ENCODE results near the gene TMEM212. TPM values are rescaled to one million over a fixed set of nuclear protein-coding genes. Genes with fewer than 3 reads are reported as not detected.

Gene TMEM212
- total and polyA plus RNA-seq, 2 of the 13 experiments (the other 11 are each of a cell fraction or from before 2014, with no cell fraction given), result not detected

GRCh38 chr3:171862392-171862791 is 19.2 kb downstream of the TMEM212 start:
- H3K4me2 ChIP-seq (ENCODE audit: low read depth, low read length), result no peak overlapping the region
- TF ChIP-seq MAFK (conservative IDR thresholded peaks at IDR 0.05 in 1 of 2, IDR thresholded peaks at IDR 0.05 in 1 of 2; ENCODE audit: low read length in 2 of 2) (peak in 1 of 2 experiments; percentile 46; a peak in 2 of 4 replicates), NR2F6 (IDR thresholded peaks at IDR 0.05) (no peak), NR2F6 (CRISPR knock-in tag; IDR thresholded peaks at IDR 0.05) (no peak), MAFF (IDR thresholded peaks at IDR 0.05; ENCODE audit: low read depth, low read length) (peak; percentile 7; the same call in 1 of the 2 replicates)
- H3K9me3 ChIP-seq (ENCODE audit: low read length), result no peaks in the 10 kb centered on the region
- FAIRE-seq (no peak), ATAC-seq (no peak), DNase-seq (ENCODE audit: low spot score) (no peak)
- intact Hi-C loops (cut with micrococcal nuclease; ENCODE audit: unreplicated experiment) (no loop called here), in situ Hi-C loops (cut with HindIII; ENCODE audit: extremely low pct_ligation_motif_present, low pct_unique_long_range_greater_than_20kb) (no loop called here)
- no peaks in the 10 kb centered on the region for H3K36me3 ChIP-seq (replicated peaks in 1 of 2; ENCODE audit: control insufficient read depth in 1 of 2, insufficient read depth in 2 of 2, low read length in 2 of 2)
- no peak overlapping the region for H3K27ac ChIP-seq (ENCODE audit: extremely low read length, insufficient read depth, low read length)
- H2AFZ ChIP-seq (ENCODE audit: low read length), result no peak overlapping the region
- peaks cover 19% of the 10 kb centered on the region for H3K4me1 ChIP-seq (ENCODE audit: insufficient read depth, low read length)
- H3K27me3 ChIP-seq (ENCODE audit: control insufficient read depth in 1 of 2, insufficient read depth in 2 of 2, low read length in 2 of 2), result no peaks in the 10 kb centered on the region
- 75% methylated on average over 2 of the region's 2 CpGs for WGBS (ENCODE audit: low lambda C conversion rate)
- BruUV-seq (replicated peaks), result no TSS peak
- H3K4me3 ChIP-seq (replicated peaks in 1 of 3; ENCODE audit: insufficient read depth in 1 of 3, low read depth in 2 of 3, low read length in 3 of 3), result no peak overlapping the region
- CTCF ChIA-PET (ENCODE audit: low intra/inter-chr PET ratio, low total read pairs), result no interaction called here
- no peaks in the 10 kb centered on the region for H3K79me2 ChIP-seq (ENCODE audit: insufficient read depth, low read length)
- no peaks in the 10 kb centered on the region for H4K20me1 ChIP-seq (ENCODE audit: insufficient read depth, low read length)
- H3K9ac ChIP-seq (ENCODE audit: insufficient read depth, low read depth, low read length), result no peak overlapping the region
- POLR2A ChIA-PET, result no interaction called here

DNA sequence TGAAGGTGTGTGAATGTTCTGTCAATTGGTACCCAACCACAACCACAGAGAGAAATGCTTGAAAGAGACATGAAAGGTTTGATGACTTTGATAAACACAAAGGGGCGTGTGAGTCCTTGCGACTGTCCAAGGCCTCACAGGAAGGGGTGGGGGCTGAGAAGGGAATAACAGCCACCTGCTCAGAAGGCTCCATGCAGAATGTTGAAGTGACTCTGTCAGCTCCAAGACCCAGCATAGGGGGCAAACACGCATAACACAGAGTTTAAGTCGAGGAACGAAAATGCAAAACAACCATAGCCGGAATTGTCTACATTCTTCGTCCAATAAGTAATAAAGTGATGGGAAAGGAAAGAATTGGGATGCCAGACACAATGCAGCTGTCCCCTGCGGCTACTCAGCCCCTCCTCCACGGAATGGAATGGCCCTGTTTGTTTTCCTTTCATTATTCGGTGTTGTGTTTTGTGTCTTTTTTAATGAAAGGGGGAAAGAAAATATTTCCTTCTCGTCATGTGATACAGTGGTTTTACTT is 19.9 kb downstream of the TMEM212 start:
- Histone ChIP-seq H3K27me3 (ENCODE audit: control insufficient read depth in 1 of 2, insufficient read depth in 2 of 2, low read length in 2 of 2) (no peaks in the 10 kb centered on the region), H3K4me1 (ENCODE audit: insufficient read depth, low read length) (peaks cover 19% of the 10 kb centered on the region), H3K36me3 (replicated peaks in 1 of 2; ENCODE audit: control insufficient read depth in 1 of 2, insufficient read depth in 2 of 2, low read length in 2 of 2) (no peaks in the 10 kb centered on the region), H3K27ac (ENCODE audit: extremely low read length, insufficient read depth, low read length) (no peak overlapping the region), H3K9me3 (ENCODE audit: low read length) (no peaks in the 10 kb centered on the region), H4K20me1 (ENCODE audit: insufficient read depth, low read length) (no peaks in the 10 kb centered on the region), H3K9ac (ENCODE audit: insufficient read depth, low read depth, low read length) (no peak overlapping the region), H3K4me3 (replicated peaks in 1 of 3; ENCODE audit: insufficient read depth in 1 of 3, low read depth in 2 of 3, low read length in 3 of 3) (no peak overlapping the region), H3K4me2 (ENCODE audit: low read depth, low read length) (no peak overlapping the region), H3K79me2 (ENCODE audit: insufficient read depth, low read length) (no peaks in the 10 kb centered on the region), H2AFZ (ENCODE audit: low read length) (no peak overlapping the region)
- 72% methylated on average over 11 of the region's 11 CpGs for WGBS (ENCODE audit: low lambda C conversion rate)
- ChIA-PET CTCF (ENCODE audit: low intra/inter-chr PET ratio, low total read pairs) (no interaction called here), POLR2A (no interaction called here)
- BruUV-seq (replicated peaks), result no TSS peak
- peak; percentile 60; the same call in 2 of the 3 replicates for ATAC-seq
- in situ Hi-C loops (cut with HindIII; ENCODE audit: extremely low pct_ligation_motif_present, low pct_unique_long_range_greater_than_20kb), result no loop called here
- DNase-seq (ENCODE audit: low spot score), result peak; percentile 58
- FAIRE-seq, result peak; percentile 66
- intact Hi-C loops (cut with micrococcal nuclease; ENCODE audit: unreplicated experiment), result no loop called here
- TF ChIP-seq, protein P1, sequence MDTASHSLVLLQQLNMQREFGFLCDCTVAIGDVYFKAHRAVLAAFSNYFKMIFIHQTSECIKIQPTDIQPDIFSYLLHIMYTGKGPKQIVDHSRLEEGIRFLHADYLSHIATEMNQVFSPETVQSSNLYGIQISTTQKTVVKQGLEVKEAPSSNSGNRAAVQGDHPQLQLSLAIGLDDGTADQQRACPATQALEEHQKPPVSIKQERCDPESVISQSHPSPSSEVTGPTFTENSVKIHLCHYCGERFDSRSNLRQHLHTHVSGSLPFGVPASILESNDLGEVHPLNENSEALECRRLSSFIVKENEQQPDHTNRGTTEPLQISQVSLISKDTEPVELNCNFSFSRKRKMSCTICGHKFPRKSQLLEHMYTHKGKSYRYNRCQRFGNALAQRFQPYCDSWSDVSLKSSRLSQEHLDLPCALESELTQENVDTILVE (CRISPR knock-in tag; IDR thresholded peaks at IDR 0.05), result no peak
- TF ChIP-seq PCBP2 (optimal IDR thresholded peaks at IDR 0.05; ENCODE audit: low read depth, low read length, poor library complexity, severe bottlenecking) (no peak), ELF3 (CRISPR knock-in tag; IDR thresholded peaks at IDR 0.05) (0 out of 2 replicates have a peak, but pooled peaks have one; percentile 30), ZNF333 (CRISPR knock-in tag; IDR thresholded peaks at IDR 0.05; ENCODE audit: borderline replicate concordance) (no peak), PITX1 (CRISPR knock-in tag; IDR thresholded peaks at IDR 0.05) (no peak), ZNF337 (CRISPR knock-in tag; IDR thresholded peaks at IDR 0.05; ENCODE audit: borderline replicate concordance, low read depth) (no peak), ZNF232 (CRISPR knock-in tag; IDR thresholded peaks at IDR 0.05; ENCODE audit: borderline replicate concordance) (no peak), RAD21 (CRISPR knock-in tag; IDR thresholded peaks at IDR 0.05) (no peak), ATF5 (CRISPR knock-in tag; IDR thresholded peaks at IDR 0.05; ENCODE audit: low read depth) (no peak), MZF1 (CRISPR knock-in tag; IDR thresholded peaks at IDR 0.05; ENCODE audit: borderline replicate concordance) (no peak), BHLHE40 (IDR thresholded peaks at IDR 0.05; ENCODE audit: low read length) (no peak)
- TF ChIP-seq, protein P2, sequence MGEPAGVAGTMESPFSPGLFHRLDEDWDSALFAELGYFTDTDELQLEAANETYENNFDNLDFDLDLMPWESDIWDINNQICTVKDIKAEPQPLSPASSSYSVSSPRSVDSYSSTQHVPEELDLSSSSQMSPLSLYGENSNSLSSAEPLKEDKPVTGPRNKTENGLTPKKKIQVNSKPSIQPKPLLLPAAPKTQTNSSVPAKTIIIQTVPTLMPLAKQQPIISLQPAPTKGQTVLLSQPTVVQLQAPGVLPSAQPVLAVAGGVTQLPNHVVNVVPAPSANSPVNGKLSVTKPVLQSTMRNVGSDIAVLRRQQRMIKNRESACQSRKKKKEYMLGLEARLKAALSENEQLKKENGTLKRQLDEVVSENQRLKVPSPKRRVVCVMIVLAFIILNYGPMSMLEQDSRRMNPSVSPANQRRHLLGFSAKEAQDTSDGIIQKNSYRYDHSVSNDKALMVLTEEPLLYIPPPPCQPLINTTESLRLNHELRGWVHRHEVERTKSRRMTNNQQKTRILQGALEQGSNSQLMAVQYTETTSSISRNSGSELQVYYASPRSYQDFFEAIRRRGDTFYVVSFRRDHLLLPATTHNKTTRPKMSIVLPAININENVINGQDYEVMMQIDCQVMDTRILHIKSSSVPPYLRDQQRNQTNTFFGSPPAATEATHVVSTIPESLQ (CRISPR knock-in tag; conservative IDR thresholded peaks at IDR 0.05), result no peak

All from HepG2 (cell line).